GDM1 (cell line): ENCODE results near the gene ZNF493.

ENCODE experiments used
- DNase-seq: peaks from one replicate; lab custom pipeline; 2025; lab: John Stamatoyannopoulos, UW

The ZNF493 gene

GRCh38 chr19:21463449-21464105 lies 66.6 kb downstream of the ZNF493 start:
- DNase-seq = no peak

DNA sequence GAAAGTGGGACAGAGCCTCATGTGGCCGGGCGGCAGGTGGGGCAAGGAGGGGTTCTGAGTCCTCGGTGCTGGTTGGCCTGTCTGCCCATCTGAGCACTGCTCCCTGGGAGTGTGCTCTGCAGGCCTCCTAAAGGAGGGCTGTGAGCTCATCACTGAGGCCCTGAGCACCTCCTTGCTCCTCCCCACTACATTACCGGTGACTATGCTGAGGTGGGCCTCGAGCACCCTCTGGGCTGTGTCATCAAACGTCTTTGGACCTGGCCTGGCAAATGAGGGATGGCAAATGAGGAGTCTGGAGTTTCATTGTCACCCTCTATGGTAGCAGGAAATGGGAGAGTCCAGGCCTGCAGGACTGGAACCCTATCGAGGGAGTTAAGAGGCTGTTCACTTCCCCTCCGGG lies 69.7 kb downstream of the ZNF493 start:
- DNase-seq = no peak

DNA sequence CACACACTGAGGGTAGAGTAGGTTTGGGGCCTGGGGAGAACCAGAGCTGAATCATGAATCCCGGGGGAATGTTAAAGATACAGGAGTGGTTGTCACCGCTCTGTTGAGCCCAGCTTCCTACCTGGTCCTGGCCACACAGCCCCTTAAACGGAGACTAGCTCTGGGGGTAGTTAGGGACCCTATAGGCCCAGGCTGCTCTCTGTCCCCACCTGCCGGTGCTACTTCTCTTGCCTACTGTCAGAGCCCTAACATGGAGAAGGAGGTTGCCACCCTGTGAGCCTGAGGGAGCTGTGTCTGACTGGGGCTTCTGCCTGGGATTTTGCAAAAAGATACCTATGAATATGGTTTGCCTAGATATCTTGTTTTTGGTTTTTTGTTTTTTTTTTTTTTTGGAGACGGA lies 71.9 kb downstream of the ZNF493 start:
- DNase-seq = no peak

GRCh38 chr19:21472507-21472906 lies 75.6 kb downstream of the ZNF493 start:
- DNase-seq = no peak

GRCh38 chr19:21474671-21475181 lies 77.8 kb downstream of the ZNF493 start:
- no peak for DNase-seq
